GM12878 (cell line): ENCODE results near the gene CDR2L. TPM values are rescaled to one million over a fixed set of nuclear protein-coding genes. Genes with fewer than 3 reads are reported as not detected.
"Not testable (repeated sequence)": the region's sequence is repeated elsewhere in the genome, so short reads cannot be mapped to it uniquely, and the experiment has no call there.

Experiments
- ATAC-seq: fragments of 200-7000 bp; cut with Tn5 transposase; 3 replicates; pipeline ENCODE4 v1.9.1; 2020; ENCODE audit warnings: mild to moderate bottlenecking, moderate library complexity
- BruUV-seq: library from RNA; stranded (reverse); fragments of 400-500 nt; replicated peaks from 2 replicates; lab custom pipeline; 2021; lab: Mats Ljungman, UMichigan
- CTCF ChIA-PET: fragments of 300-600 bp; sonication (Branson Sonifier 250); formaldehyde crosslinking; extraction: SDS; loops from one replicate; lab custom pipeline; 2021; ENCODE audit warnings: inconsistent platforms; lab: Yijun Ruan, JAX
- POLR2A ChIA-PET: fragments of 350-600 bp; formaldehyde crosslinking; extraction: SDS; loops from one replicate; lab custom pipeline; 2021; ENCODE audit warnings: inconsistent platforms; lab: Charles Lee
- RAD21 ChIA-PET: fragments of 300-600 bp; sonication (Branson Sonifier 250); formaldehyde crosslinking; loops from one replicate; lab custom pipeline; 2023; ENCODE audit warnings: antibody characterized with exemption; ENCODE audit not compliant: unreplicated experiment; lab: Charles Lee
- SMC1A ChIA-PET: fragments of 300-600 bp; sonication (Branson Sonifier 250); formaldehyde crosslinking; loops from one replicate; lab custom pipeline; 2023; ENCODE audit not compliant: unreplicated experiment, uncharacterized antibody; lab: Charles Lee
- DNase-seq: peaks from one replicate; pipeline ENCODE4 v3.0.0-alpha.2; 2011; ENCODE audit warnings: low read depth, low spot score
- FAIRE-seq: peaks from 3 replicates; lab custom pipeline; 2011; peaks lifted over from hg19 to GRCh38; lab: Jason Lieb, UNC
- H2AFZ ChIP-seq: 2 replicates; pipeline ENCODE4 v1.6.0; 2011; ENCODE audit warnings: low read depth, low read length, control low read depth; ENCODE audit not compliant: control insufficient read depth
- H3K27ac ChIP-seq: 2 replicates; pipeline ENCODE4 v1.5.1; 2011; ENCODE audit warnings: control low read depth; ENCODE audit not compliant: control insufficient read depth, insufficient read depth
- H3K27me3 ChIP-seq, 2 experiments: replicated peaks in 1 of 2; 2 replicates each; pipeline versions ENCODE4 v1.6.0 to v1.6.1; 2011; ENCODE audit warnings: low read length in 1 of 2; ENCODE audit not compliant: control insufficient read depth in 2 of 2, insufficient read depth in 2 of 2
- H3K36me3 ChIP-seq, 2 experiments: 2 replicates each; pipeline ENCODE4 v1.5.1; 2011; ENCODE audit warnings: low read length in 1 of 2; ENCODE audit not compliant: control insufficient read depth in 2 of 2, insufficient read depth in 2 of 2
- H3K4me1 ChIP-seq: 2 replicates; pipeline ENCODE4 v1.6.1; 2011; ENCODE audit warnings: mild to moderate bottlenecking, low read length, moderate library complexity, mixed read lengths; ENCODE audit not compliant: control insufficient read depth, insufficient read depth
- H3K4me2 ChIP-seq: 2 replicates; pipeline ENCODE4 v1.6.0; 2011; ENCODE audit warnings: control low read depth; ENCODE audit not compliant: control insufficient read depth, insufficient read depth
- H3K4me3 ChIP-seq: fragments of 200-600 bp; sonication (generic); 2 replicates; pipeline ENCODE4 v1.5.1; 2016
- H3K79me2 ChIP-seq: 2 replicates; pipeline ENCODE4 v1.6.0; 2011; ENCODE audit warnings: low read length; ENCODE audit not compliant: control insufficient read depth, insufficient read depth
- H3K9ac ChIP-seq: 2 replicates; pipeline ENCODE4 v1.8.0; 2011; ENCODE audit warnings: low read length, control low read depth, mixed read lengths; ENCODE audit not compliant: control insufficient read depth, insufficient read depth
- H3K9me3 ChIP-seq: replicated peaks from 3 replicates; pipeline ENCODE4 v1.5.1; 2011; ENCODE audit warnings: mild to moderate bottlenecking, low read length; ENCODE audit not compliant: control insufficient read depth, insufficient read depth
- H4K20me1 ChIP-seq: 2 replicates; pipeline ENCODE4 v1.6.0; 2011; ENCODE audit not compliant: control insufficient read depth, insufficient read depth
- BHLHE40 ChIP-seq, 2 experiments: fragments of 450-650 bp in 1 of 2; IDR thresholded peaks; 2 replicates each; pipeline ENCODE4 v1.6.1; 2011 to 2017; ENCODE audit warnings: low read depth in 2 of 2, borderline replicate concordance in 1 of 2, improper control_type of control experiment in 1 of 2, low read length in 1 of 2, mild to moderate bottlenecking in 1 of 2
- CBX3 ChIP-seq: fragments of 200-600 bp; sonication (generic); IDR thresholded peaks from 2 replicates; pipeline ENCODE4 v1.6.1; 2016; ENCODE audit warnings: low read depth, borderline replicate concordance
- CBX5 ChIP-seq: sonication (generic); IDR thresholded peaks from 2 replicates; pipeline ENCODE4 v1.6.1; 2016; ENCODE audit warnings: low read depth, moderate library complexity, mild to moderate bottlenecking, inconsistent platforms
- CHD2 ChIP-seq: IDR thresholded peaks from 2 replicates; pipeline ENCODE4 v1.6.1; 2011; ENCODE audit warnings: low read depth, low read length, improper control_type of control experiment, borderline replicate concordance
- DPF2 ChIP-seq: fragments of 450-650 bp; IDR thresholded peaks from 2 replicates; pipeline ENCODE4 v1.6.1; 2017; ENCODE audit warnings: mild to moderate bottlenecking
- FOS ChIP-seq: IDR thresholded peaks from 3 replicates; pipeline ENCODE4 v1.6.1; 2011; ENCODE audit warnings: borderline replicate concordance; ENCODE audit not compliant: insufficient read length; ENCODE audit errors: extremely low read depth
- GATAD2B ChIP-seq: fragments of 450-650 bp; conservative IDR thresholded peaks from 2 replicates; pipeline ENCODE4 v1.6.1; 2017; ENCODE audit warnings: low read depth, mild to moderate bottlenecking, moderate library complexity
- HDAC2 ChIP-seq: fragments of 200-600 bp; sonication (generic); IDR thresholded peaks from 2 replicates; pipeline ENCODE4 v1.6.1; 2017
- IRF4 ChIP-seq: IDR thresholded peaks from 2 replicates; pipeline ENCODE4 v1.6.1; 2011; ENCODE audit warnings: low read depth, low read length
- MYC ChIP-seq: IDR thresholded peaks from 2 replicates; pipeline ENCODE4 v1.6.1; 2011; ENCODE audit warnings: mild to moderate bottlenecking, low read length, moderate library complexity, inconsistent platforms; ENCODE audit not compliant: insufficient read depth, insufficient replicate concordance, insufficient read length, severe bottlenecking
- NFXL1 ChIP-seq: fragments of 450-650 bp; IDR thresholded peaks from 2 replicates; pipeline ENCODE4 v1.6.1; 2017; ENCODE audit warnings: antibody characterized with exemption, mild to moderate bottlenecking, borderline replicate concordance
- NR2C1 ChIP-seq: fragments of 450-650 bp; IDR thresholded peaks from 2 replicates; pipeline ENCODE4 v1.6.1; 2017; ENCODE audit warnings: antibody characterized with exemption, mild to moderate bottlenecking, moderate library complexity
- PAX8 ChIP-seq: fragments of 450-650 bp; IDR thresholded peaks from 2 replicates; pipeline ENCODE4 v1.6.1; 2017; ENCODE audit warnings: mild to moderate bottlenecking, moderate library complexity
- SRF ChIP-seq, 2 experiments: IDR thresholded peaks; 2 replicates each; pipeline ENCODE4 v1.6.1; 2011; ENCODE audit warnings: low read depth in 2 of 2, low read length in 2 of 2, mild to moderate bottlenecking in 1 of 2, moderate library complexity in 1 of 2
- TCF3 ChIP-seq: IDR thresholded peaks from 2 replicates; pipeline ENCODE4 v1.6.1; 2012; ENCODE audit warnings: low read depth, mild to moderate bottlenecking, low read length, borderline replicate concordance; ENCODE audit not compliant: insufficient read depth
- ZNF207 ChIP-seq: fragments of 450-650 bp; IDR thresholded peaks from 2 replicates; pipeline ENCODE4 v1.6.1; 2014; ENCODE audit warnings: antibody characterized with exemption, mild to moderate bottlenecking, borderline replicate concordance
- WGBS: methylation state at CpG from one replicate; pipeline ENCODE4 v1.1.6; 2016; ENCODE audit warnings: low lambda C conversion rate; ENCODE audit not compliant: insufficient replicate concordance, insufficient coverage; ENCODE audit errors: missing lambda C conversion rate; 5-methylcytosine and 5-hydroxymethylcytosine counted together
- in situ Hi-C: fragments of 300-500 bp; cut with MboI; formaldehyde crosslinking; loops from 9 replicates; pipeline ENCODE4 v1.14.3; 2018; ENCODE audit warnings: mixed read lengths
- intact Hi-C: fragments of 100-400 bp; cut with micrococcal nuclease; formaldehyde crosslinking; loops from one replicate; pipeline ENCODE4 v1.14.2; 2022; ENCODE audit not compliant: unreplicated experiment
- polyA plus RNA-seq, 11 experiments: library from polyadenylated mRNA; depleted of rRNA in 4 of 11; unstranded in 6 of 11; stranded (reverse) in 5 of 11; fragments of >200 nt; fragmentation: Nextera tagmentation in 4 of 11; fragmentation: Illumina TruSeq in 1 of 11; extraction: Ambion mirVana in 4 of 11; extraction: Trizol in 1 of 11; gene quantifications; 1 replicate in 1 of 11; 2 replicates in 10 of 11; pipeline versions ENCODE4 v1.2.1 to v1.2.3, GENCODE V29; 2011 to 2016; ENCODE audit warnings: inconsistent platforms in 2 of 11, missing spikeins in 2 of 11, low read depth in 1 of 11
- total RNA-seq, 4 experiments: library from RNA; depleted of rRNA in 3 of 4; stranded (reverse); fragments of >200 nt in 3 of 4; fragmentation: Illumina TruSeq in 1 of 4; extraction: Trizol in 1 of 4; gene quantifications; 2 replicates each; pipeline versions ENCODE4 v1.2.1 to v1.2.3, GENCODE V29; 2013 to 2021

The CDR2L gene
- total and polyA plus RNA-seq, 10 of the 15 experiments (the other 5 are each of a cell fraction or from before 2014, with no cell fraction given) = 0.03 to 0.18 (median 0.04) TPM; not detected in 6

DNA sequence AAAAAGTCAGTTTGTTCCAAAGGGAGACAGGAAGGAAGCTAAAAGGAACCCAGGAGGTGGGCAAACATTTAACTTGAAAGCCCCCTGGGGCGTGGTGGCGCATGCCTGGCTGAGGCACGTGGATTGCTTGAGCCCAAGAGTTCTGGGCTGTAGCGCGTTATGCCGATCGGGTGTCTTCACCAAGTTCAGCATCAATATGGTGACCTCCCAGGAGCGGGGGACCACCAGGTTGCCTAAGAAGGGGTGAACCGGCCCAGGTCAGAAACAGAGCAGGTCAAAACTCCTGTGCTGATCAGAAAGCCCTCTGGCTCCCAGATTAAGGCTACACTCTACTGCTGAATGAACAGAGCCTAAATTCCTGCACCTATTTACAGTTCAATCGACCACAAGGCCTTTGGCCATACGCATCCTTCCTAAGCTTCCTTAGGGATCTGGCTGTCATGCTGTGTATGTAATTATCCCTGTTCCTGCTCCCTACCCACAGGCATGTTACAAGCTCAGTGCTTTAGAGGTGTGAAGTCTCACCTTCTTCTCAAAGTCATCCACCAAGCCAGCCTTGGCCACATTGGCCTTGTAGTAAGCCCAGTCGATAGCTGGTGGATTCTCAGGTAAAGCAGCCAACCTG lies 54.3 kb downstream of the CDR2L start:
- Histone ChIP-seq H3K79me2 (peaks cover 11% of the 10 kb centered on the region), H3K4me3 (no peak overlapping the region), H3K36me3 (peaks cover 4 to 13% of the 10 kb centered on the region in 2 experiments; a peak in 3 of 4 replicates), H3K9me3 (no peaks in the 10 kb centered on the region), H3K4me2 (no peak overlapping the region), H3K27ac (no peak overlapping the region), H3K9ac (no peak overlapping the region), H3K4me1 (no peaks in the 10 kb centered on the region), H2AFZ (no peak overlapping the region), H4K20me1 (no peaks in the 10 kb centered on the region), H3K27me3 (no peaks in the 10 kb centered on the region)
- ChIA-PET RAD21 (no interaction called here), CTCF (interaction anchor here (1.3 kb wide), 1 partner anchor 90 kb away, joined by 4 read pairs; the partner anchor contains the start of gene NT5C), POLR2A (interaction anchor here (0.6 to 0.8 kb wide), 4 partner anchors 11 to 125 kb away, joined by 3 to 6 read pairs (median 3); no protein-coding TSS in a partner anchor), SMC1A (no interaction called here)
- ATAC-seq (no peak), DNase-seq (no peak), FAIRE-seq (no peak)
- WGBS = 96% methylated on average over 12 of the region's 12 CpGs
- in situ Hi-C loops = no loop called here
- no TSS peak for BruUV-seq
- intact Hi-C loops = no loop called here
- TF ChIP-seq DPF2 = no peak
- no peak for TF ChIP-seq GATAD2B
- no peak for TF ChIP-seq MYC
- no peak for TF ChIP-seq CBX5
- TF ChIP-seq IRF4 = no peak
- no peak for TF ChIP-seq HDAC2
- TF ChIP-seq BHLHE40 (IDR thresholded peaks at IDR 0.05; ENCODE audit: borderline replicate concordance in 1 of 2, low read depth in 2 of 2, low read length in 1 of 2) = no peak
- no peak for TF ChIP-seq SRF (IDR thresholded peaks at IDR 0.05; ENCODE audit: low read depth in 2 of 2, low read length in 2 of 2)
- TF ChIP-seq PAX8 = no peak
- TF ChIP-seq NR2C1 = no peak
- TF ChIP-seq CHD2 = no peak
- no peak for TF ChIP-seq ZNF207
- TF ChIP-seq FOS = no peak
- no peak for TF ChIP-seq CBX3
- TF ChIP-seq NFXL1 = no peak
- no peak for TF ChIP-seq TCF3

DNA sequence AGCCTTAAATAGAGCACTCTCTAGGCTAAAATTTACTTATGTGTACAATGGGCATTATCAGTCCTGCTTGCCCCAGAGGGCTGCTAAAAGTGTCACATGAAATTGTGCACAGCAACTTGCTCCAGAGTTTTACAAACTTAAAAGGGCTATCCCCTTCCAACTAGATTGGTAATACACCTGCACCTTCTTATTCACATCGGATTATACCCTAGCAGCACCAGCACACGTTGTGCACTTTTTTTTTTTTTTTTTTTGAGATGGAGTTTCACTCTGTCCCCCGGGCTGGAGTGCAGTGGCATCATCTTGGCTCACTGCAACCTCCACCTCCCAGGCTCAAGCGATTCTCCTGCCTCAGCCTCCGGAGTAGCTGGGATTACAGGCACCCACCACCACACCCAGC lies 56.4 kb downstream of the CDR2L start:
- BruUV-seq, H3K27me3 ChIP-seq, in situ Hi-C loops, RAD21 ChIA-PET, CTCF ChIA-PET, DNase-seq, H4K20me1 ChIP-seq, H3K9me3 ChIP-seq, H2AFZ ChIP-seq, H3K9ac ChIP-seq, H3K4me1 ChIP-seq, intact Hi-C loops, FAIRE-seq, H3K4me2 ChIP-seq, H3K27ac ChIP-seq, H3K4me3 ChIP-seq, ATAC-seq: not testable (repeated sequence)
- peaks cover 22% of the 10 kb centered on the region for H3K79me2 ChIP-seq
- peaks cover 4 to 13% of the 10 kb centered on the region in 2 experiments; a peak in 3 of 4 replicates for H3K36me3 ChIP-seq
- POLR2A ChIA-PET = interaction anchor here (0.7 kb wide), 1 partner anchor 55 kb away, joined by 5 read pairs; no protein-coding TSS in a partner anchor
- WGBS = 86% methylated on average over 4 of the region's 5 CpGs
- SMC1A ChIA-PET = interaction anchor here (1.4 kb wide), 1 partner anchor 20 kb away, joined by 3 read pairs; no protein-coding TSS in a partner anchor
